Islet of Langerhans (tissue), 1 donor: ENCODE results near the gene EIF3J.
"Not testable (repeated sequence)": the region's sequence is repeated elsewhere in the genome, so short reads cannot be mapped to it uniquely, and the experiment has no call there.

ENCODE experiments used
- FAIRE-seq: peaks from one replicate; lab custom pipeline; 2011; peaks lifted over from hg19 to GRCh38; lab: Jason Lieb, UNC

The EIF3J gene

GRCh38 chr15:44542596-44542995 is 5.6 kb downstream of the EIF3J start:
- no peak for FAIRE-seq

DNA sequence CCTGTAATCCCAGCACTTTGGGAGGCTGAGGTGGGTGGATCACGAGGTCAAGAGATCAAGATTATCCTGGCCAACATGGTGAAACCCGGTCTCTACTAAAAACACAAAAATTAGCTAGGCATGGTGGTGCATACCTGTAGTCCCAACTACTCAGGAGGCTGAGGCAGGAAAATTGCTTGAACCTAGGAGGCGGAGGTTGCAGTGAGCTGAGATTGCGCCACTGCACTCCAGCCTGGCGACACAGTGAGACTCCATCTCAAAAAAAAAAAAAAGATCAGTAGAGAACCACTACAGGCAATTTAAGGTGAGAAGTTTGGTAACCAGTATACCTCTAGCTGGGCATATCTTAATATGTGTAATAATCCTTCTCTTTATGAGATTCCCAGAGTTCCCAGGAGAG is 7.8 kb downstream of the EIF3J start:
- FAIRE-seq = not testable (repeated sequence)

- no peak for FAIRE-seq
These were observed 9.2 kb downstream of the EIF3J start for GRCh38 chr15:44545913-44546802.

DNA sequence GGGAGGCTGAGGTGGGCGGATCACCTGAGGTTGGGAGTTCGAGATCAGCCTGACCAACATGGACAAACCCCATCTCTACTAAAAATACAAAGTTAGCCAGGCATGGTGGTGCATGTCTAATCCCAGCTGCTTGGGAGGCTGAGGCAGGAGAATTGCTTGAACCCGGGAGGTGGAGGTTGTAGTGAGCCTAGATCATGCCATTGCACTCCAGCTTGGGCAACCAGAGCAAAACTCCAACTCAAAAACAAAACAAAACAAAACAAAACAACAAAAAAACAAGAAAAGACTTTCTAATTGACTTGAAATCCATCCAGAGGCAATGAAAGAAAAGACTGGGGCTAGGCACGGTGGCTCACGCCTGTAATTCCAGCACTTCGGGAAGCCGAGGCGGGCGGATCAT is 12.2 kb downstream of the EIF3J start:
- not testable (repeated sequence) for FAIRE-seq

DNA sequence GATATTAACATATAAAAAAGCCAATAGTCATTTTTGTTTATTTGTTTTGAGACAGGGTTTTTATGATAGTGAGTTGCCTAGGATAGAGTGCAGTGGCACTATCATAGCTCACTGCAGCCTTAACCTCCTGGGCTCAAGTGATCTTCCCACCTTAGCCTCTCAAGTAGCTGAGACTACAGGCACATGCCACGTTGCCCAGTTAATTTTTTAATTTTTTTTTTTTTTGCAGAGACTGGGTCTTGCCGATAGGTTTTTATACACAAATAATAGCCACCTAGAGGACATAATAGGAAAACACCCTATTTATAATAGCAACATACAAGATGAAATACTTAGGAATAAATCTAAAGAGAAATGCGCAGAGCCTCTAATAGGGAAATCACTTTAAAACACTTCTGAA is 13.3 kb downstream of the EIF3J start:
- no peak for FAIRE-seq

- no peak for FAIRE-seq
These were observed 13.8 kb downstream of the EIF3J start for GRCh38 chr15:44550734-44551133.

GRCh38 chr15:44554934-44555723 is 18.2 kb downstream of the EIF3J start:
- no peak for FAIRE-seq

- FAIRE-seq = not testable (repeated sequence)
These were observed 24.0 kb downstream of the EIF3J start for GRCh38 chr15:44560926-44561325.

DNA sequence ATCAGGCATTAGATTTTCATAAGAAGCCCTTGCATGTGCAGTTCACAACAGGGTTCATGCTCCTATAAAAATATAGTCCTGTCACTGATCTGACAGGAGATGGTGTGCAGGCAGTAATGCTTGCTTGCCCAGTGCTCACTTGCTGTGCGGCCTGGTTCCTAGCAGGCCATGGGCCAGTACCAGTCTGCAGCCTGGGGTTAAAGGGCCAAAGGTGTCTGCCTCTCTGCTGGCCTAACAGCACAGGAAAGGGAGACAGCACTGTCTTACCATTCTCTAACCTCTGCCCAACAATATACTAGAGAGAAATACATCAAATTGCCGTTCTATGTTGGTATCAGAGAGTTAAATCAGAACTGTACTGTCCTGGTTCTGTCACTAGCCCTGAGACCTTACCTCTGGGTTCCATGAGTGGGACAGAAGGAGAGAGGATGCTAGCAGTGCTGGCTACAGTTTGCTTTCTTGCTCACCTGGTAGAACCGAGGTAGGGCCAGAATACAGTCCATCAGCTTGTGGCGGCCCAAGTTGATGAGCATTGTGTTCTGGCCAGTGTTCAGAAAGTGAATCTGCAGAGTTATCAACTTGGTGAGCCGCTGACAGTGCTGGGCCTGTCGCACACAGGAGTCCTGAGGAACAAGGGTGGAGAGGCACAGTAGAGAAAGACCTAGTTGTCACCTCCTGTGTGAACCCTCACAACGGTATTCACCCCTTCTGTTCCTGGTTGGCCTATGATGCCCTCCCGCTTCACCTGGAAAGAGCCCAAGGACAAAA is 28.6 kb downstream of the EIF3J start:
- FAIRE-seq = no peak

GRCh38 chr15:44566155-44566540 is 29.2 kb downstream of the EIF3J start:
- no peak for FAIRE-seq

- FAIRE-seq = no peak
These were observed 31.4 kb downstream of the EIF3J start for GRCh38 chr15:44568338-44568737.

DNA sequence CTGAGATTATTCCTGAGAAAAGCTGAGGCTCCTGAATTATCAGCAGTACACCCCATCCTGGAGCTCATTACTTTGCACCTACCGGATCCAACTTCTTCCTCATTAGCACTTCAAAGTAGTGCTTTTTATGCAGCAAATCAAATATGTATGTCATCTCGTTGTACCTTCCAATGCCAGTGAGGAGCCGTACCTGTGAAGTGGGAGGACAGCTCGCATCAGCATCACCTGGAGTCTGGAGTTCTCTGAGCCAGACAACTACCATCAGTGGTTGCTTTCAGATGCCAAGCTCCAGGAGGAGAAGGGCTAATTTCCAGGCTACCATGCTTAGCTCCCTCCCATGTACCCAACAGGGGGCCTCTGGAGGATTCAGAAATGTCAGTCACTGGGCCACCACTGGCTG is 32.4 kb downstream of the EIF3J start:
- no peak for FAIRE-seq

- no peak for FAIRE-seq
These were observed 33.4 kb downstream of the EIF3J start for GRCh38 chr15:44570361-44570760.

DNA sequence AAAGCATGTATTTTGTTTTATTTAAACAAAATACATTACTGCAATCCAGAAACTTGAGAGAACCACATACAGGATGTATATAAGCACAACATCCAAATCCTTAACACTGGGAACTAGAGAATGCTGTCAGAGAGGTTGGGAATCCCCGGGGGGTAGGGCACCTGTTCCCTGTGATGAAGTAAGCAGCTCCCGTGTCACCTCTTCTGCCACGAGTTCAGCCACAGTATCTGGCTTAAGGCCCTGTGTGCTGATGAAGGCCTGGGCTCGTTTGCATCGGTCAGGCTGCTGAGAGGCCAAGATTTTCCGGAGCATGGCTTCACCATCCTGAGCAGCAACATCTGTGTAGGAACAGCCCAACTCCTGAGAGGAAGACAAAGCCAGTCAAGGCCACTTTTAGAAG is 36.4 kb downstream of the EIF3J start:
- no peak for FAIRE-seq

GRCh38 chr15:44574734-44575133 is 37.8 kb downstream of the EIF3J start:
- no peak for FAIRE-seq

- FAIRE-seq = no peak
These were observed 43.2 kb downstream of the EIF3J start for GRCh38 chr15:44580105-44580504.

- no peak for FAIRE-seq
These were observed 47.3 kb downstream of the EIF3J start for GRCh38 chr15:44584162-44584749.

DNA sequence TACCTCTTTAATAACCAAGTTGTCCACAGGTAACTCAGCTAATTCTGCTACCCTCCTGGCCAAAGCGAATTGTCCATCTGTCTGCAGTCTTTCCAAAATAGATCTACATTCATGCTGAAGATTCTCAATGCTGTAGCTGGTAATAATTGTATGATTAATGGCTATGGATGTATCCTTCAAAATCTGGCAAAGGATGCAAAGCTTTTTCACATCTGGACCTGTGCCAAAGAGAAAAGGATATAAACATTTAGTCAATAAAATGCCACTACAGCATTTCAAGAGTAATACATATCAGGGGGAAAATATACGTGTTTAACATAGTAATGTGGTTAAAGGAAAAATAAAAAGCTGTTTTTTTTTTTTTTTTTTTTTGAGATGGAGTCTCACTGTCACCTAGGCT is 48.7 kb downstream of the EIF3J start:
- FAIRE-seq = no peak

DNA sequence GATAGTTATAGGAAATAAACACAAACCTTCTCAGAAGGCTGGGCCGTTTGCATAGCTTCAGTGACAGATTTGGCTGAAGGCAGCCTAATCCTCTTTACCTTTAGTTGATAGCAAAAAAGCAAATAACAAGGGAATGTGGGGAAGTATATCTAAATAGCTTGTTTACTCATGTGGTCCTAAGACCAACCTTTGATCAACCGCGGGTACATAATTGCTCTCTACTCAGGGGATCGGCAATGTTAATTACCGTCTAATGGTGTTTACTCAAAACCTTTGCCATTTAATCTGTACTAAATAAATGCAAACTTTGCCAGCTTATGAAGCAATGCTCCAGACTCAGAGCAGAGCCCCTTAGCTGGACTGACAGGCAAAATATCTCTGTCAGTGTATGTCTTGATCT is 51.6 kb downstream of the EIF3J start:
- no peak for FAIRE-seq

DNA sequence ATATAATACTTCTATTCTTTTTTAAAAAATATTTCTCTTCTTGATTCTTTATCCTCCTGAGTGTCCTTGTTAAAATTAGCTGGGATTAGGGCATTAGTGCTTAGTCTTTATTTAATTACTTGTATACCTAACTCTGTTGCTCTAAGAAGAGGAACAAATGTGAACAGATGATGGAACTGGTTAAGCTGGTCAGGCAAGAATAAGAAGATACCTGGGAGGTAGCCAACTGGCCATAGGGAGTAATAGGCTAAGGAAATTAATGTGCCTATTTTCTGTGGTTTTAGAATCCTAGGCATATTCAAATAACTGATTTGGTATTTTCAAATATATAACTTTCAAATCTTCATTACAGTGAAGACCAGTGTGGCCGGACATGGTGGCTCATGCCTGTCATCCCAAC is 54.4 kb downstream of the EIF3J start:
- no peak for FAIRE-seq

DNA sequence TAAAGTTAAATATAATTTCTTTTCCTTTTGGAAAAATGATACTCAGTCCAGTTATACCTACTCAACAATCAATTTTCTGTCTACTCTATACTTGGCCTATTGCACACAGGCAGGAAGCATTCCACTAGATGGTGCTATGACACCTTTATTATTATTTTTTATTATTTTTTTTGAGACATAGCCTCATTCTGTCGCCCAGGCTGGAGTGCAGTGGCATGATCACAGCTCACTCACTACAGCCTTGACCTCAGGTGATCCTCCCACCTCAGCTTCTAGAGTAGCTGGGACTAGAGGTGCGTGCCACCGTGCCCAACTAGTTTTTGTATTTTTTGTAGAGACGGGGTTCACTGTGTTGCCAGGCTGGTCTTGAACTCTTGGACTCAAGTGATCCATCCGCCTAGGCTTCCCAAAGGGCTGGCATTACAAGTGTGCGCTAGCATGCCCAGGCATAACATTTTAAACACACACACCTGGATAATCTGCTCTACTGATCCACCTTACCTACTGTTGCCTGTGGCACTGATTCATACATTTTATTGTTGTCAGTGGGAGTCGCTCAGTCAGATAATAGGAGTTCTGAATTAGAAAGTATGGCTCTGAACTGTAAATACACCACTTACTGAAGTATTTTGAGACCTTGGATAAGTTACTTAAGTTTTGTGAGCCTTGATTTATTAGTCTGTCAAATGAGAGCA is 56.2 kb downstream of the EIF3J start:
- no peak for FAIRE-seq

- FAIRE-seq = no peak
These were observed 58.3 kb downstream of the EIF3J start for GRCh38 chr15:44595246-44595645.
